SK-N-SH treated with all-trans-retinoic acid at 6 μM for 48 hours (cell line): ENCODE results near the gene IKZF1.

ENCODE experiments used
- ATAC-seq: fragments of 200-7000 bp; cut with Tn5 transposase; 3 replicates; pipeline ENCODE4 v1.9.1; 2020; ENCODE audit warnings: mild to moderate bottlenecking, moderate library complexity
- ARNTL ChIP-seq: fragments of 450-650 bp; formaldehyde crosslinking; IDR thresholded peaks from 2 replicates; pipeline ENCODE4 v1.5.0; 2020; ENCODE audit warnings: low read depth, mild to moderate bottlenecking, moderate library complexity, borderline replicate concordance
- BACH2 ChIP-seq: fragments of 250-450 bp; sonication (Bioruptor Pico); IDR thresholded peaks from 2 replicates; pipeline ENCODE4 v1.9.0; 2021; ENCODE audit warnings: mild to moderate bottlenecking, borderline replicate concordance
- CREB5 ChIP-seq: fragments of 250-450 bp; sonication (Bioruptor Pico); IDR thresholded peaks from 2 replicates; pipeline ENCODE4 v1.5.1; 2020; ENCODE audit warnings: low read depth, mild to moderate bottlenecking, moderate library complexity
- CSDC2 ChIP-seq: fragments of 250-450 bp; sonication (Bioruptor Pico); IDR thresholded peaks from 2 replicates; pipeline ENCODE4 v1.5.0; 2020; ENCODE audit warnings: mild to moderate bottlenecking, moderate library complexity
- CSRNP3 ChIP-seq: fragments of 250-450 bp; sonication (Bioruptor Pico); IDR thresholded peaks from 2 replicates; pipeline ENCODE4 v1.5.1; 2021; ENCODE audit warnings: mild to moderate bottlenecking, moderate library complexity
- GLIS3 ChIP-seq: fragments of 250-450 bp; sonication (Bioruptor Pico); IDR thresholded peaks from 2 replicates; pipeline ENCODE4 v1.5.0; 2020; ENCODE audit warnings: mild to moderate bottlenecking, moderate library complexity
- ISL1 ChIP-seq: fragments of 250-450 bp; sonication (Bioruptor Pico); IDR thresholded peaks from 2 replicates; pipeline ENCODE4 v2.1.2; 2022; ENCODE audit warnings: mild to moderate bottlenecking, moderate library complexity
- OSR1 ChIP-seq: fragments of 250-450 bp; sonication (Bioruptor Pico); IDR thresholded peaks from 2 replicates; pipeline ENCODE4 v1.8.0; 2022; ENCODE audit warnings: moderate library complexity, mild to moderate bottlenecking, inconsistent platforms
- POU6F1 ChIP-seq: fragments of 250-450 bp; sonication (Bioruptor Pico); IDR thresholded peaks from 2 replicates; pipeline ENCODE4 v1.8.0; 2021; ENCODE audit warnings: low read depth, mild to moderate bottlenecking, moderate library complexity, borderline replicate concordance
- PPARA ChIP-seq: fragments of 250-450 bp; sonication (Bioruptor Pico); IDR thresholded peaks from 2 replicates; pipeline ENCODE4 v1.5.0; 2020; ENCODE audit warnings: mild to moderate bottlenecking, borderline replicate concordance
- RARB ChIP-seq: fragments of 250-450 bp; sonication (Bioruptor Pico); IDR thresholded peaks from 2 replicates; pipeline ENCODE4 v1.8.0; 2021; ENCODE audit warnings: mild to moderate bottlenecking, moderate library complexity
- SNAI2 ChIP-seq: fragments of 250-450 bp; sonication (Bioruptor Pico); IDR thresholded peaks from 2 replicates; pipeline ENCODE4 v1.5.0; 2020; ENCODE audit warnings: mild to moderate bottlenecking, moderate library complexity
- TCF4 ChIP-seq: fragments of 250-450 bp; sonication (Bioruptor Pico); IDR thresholded peaks from 2 replicates; pipeline ENCODE4 v1.8.0; 2021; ENCODE audit warnings: mild to moderate bottlenecking, moderate library complexity, borderline replicate concordance
- TOX ChIP-seq: fragments of 250-450 bp; sonication (Bioruptor Pico); IDR thresholded peaks from 2 replicates; pipeline ENCODE4 v1.8.0; 2021; ENCODE audit warnings: mild to moderate bottlenecking, moderate library complexity, borderline replicate concordance
- ZC3H10 ChIP-seq: fragments of 250-450 bp; sonication (Bioruptor Pico); IDR thresholded peaks from 2 replicates; pipeline ENCODE4 v1.5.1; 2021; ENCODE audit warnings: mild to moderate bottlenecking, moderate library complexity
- ZFP3 ChIP-seq: fragments of 250-450 bp; sonication (Bioruptor Pico); IDR thresholded peaks from 2 replicates; pipeline ENCODE4 v1.5.0; 2020; ENCODE audit warnings: mild to moderate bottlenecking, moderate library complexity
- ZNF565 ChIP-seq: fragments of 450-650 bp; formaldehyde crosslinking; conservative IDR thresholded peaks from 2 replicates; pipeline ENCODE4 v1.5.0; 2020; ENCODE audit warnings: low read depth, mild to moderate bottlenecking, moderate library complexity
- TF ChIP-seq, protein P1 (sequence below): fragments of 250-450 bp; sonication (Bioruptor Pico); IDR thresholded peaks from 2 replicates; pipeline ENCODE4 v1.8.0; 2020; ENCODE audit warnings: mild to moderate bottlenecking, moderate library complexity, borderline replicate concordance
- TF ChIP-seq, protein P2 (sequence below): fragments of 250-450 bp; sonication (Bioruptor Pico); IDR thresholded peaks from 2 replicates; pipeline ENCODE4 v1.5.0; 2020; ENCODE audit warnings: mild to moderate bottlenecking, moderate library complexity

The IKZF1 gene

GRCh38 chr7:50331564-50332208 is 27.2 kb downstream of the IKZF1 start:
- no peak for TF ChIP-seq PPARA (CRISPR knock-in tag)
- no peak for TF ChIP-seq ARNTL
- no peak for TF ChIP-seq CSDC2 (CRISPR knock-in tag)
- no peak for TF ChIP-seq GLIS3 (CRISPR knock-in tag)
- no peak for TF ChIP-seq POU6F1 (CRISPR knock-in tag)
- no peak for TF ChIP-seq BACH2 (CRISPR knock-in tag)
- no peak for TF ChIP-seq CSRNP3
- TF ChIP-seq ISL1 (CRISPR knock-in tag) = no peak
- TF ChIP-seq SNAI2 (CRISPR knock-in tag) = no peak
- TF ChIP-seq CREB5 (CRISPR knock-in tag) = no peak
- TF ChIP-seq, protein P1, sequence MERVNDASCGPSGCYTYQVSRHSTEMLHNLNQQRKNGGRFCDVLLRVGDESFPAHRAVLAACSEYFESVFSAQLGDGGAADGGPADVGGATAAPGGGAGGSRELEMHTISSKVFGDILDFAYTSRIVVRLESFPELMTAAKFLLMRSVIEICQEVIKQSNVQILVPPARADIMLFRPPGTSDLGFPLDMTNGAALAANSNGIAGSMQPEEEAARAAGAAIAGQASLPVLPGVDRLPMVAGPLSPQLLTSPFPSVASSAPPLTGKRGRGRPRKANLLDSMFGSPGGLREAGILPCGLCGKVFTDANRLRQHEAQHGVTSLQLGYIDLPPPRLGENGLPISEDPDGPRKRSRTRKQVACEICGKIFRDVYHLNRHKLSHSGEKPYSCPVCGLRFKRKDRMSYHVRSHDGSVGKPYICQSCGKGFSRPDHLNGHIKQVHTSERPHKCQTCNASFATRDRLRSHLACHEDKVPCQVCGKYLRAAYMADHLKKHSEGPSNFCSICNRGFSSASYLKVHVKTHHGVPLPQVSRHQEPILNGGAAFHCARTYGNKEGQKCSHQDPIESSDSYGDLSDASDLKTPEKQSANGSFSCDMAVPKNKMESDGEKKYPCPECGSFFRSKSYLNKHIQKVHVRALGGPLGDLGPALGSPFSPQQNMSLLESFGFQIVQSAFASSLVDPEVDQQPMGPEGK = no peak
- no peak for TF ChIP-seq ZFP3 (CRISPR knock-in tag)
- TF ChIP-seq RARB (CRISPR knock-in tag) = no peak
- no peak for ATAC-seq

GRCh38 chr7:50332241-50333165 is 28.0 kb downstream of the IKZF1 start:
- no peak for TF ChIP-seq TCF4 (CRISPR knock-in tag)
- no peak for TF ChIP-seq POU6F1 (CRISPR knock-in tag)
- TF ChIP-seq ZC3H10 (CRISPR knock-in tag) = no peak
- TF ChIP-seq OSR1 (CRISPR knock-in tag) = no peak
- no peak for ATAC-seq

DNA sequence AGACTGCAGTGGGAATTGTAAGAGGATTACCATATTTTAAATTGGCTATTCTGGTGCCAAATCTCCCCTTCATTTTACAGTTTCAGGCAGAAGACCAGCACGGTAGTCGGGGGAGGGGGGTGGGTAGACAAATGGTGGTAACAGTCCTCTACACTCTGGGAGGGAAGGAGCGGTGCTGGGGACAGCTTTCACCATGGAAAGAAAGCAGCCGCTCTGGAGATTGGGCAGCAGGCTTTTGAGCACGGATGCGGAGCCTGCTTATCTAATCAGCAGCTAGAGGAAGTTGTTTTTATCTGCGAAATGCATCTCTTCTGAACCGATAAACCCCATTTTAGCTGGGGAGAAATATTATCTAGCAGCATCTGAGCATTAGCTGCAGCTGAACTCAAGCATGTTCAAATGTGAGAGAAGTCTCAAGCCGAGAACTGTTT is 28.7 kb downstream of the IKZF1 start:
- no peak for TF ChIP-seq ZFP3 (CRISPR knock-in tag)
- TF ChIP-seq RARB (CRISPR knock-in tag) = no peak
- TF ChIP-seq, protein P2, sequence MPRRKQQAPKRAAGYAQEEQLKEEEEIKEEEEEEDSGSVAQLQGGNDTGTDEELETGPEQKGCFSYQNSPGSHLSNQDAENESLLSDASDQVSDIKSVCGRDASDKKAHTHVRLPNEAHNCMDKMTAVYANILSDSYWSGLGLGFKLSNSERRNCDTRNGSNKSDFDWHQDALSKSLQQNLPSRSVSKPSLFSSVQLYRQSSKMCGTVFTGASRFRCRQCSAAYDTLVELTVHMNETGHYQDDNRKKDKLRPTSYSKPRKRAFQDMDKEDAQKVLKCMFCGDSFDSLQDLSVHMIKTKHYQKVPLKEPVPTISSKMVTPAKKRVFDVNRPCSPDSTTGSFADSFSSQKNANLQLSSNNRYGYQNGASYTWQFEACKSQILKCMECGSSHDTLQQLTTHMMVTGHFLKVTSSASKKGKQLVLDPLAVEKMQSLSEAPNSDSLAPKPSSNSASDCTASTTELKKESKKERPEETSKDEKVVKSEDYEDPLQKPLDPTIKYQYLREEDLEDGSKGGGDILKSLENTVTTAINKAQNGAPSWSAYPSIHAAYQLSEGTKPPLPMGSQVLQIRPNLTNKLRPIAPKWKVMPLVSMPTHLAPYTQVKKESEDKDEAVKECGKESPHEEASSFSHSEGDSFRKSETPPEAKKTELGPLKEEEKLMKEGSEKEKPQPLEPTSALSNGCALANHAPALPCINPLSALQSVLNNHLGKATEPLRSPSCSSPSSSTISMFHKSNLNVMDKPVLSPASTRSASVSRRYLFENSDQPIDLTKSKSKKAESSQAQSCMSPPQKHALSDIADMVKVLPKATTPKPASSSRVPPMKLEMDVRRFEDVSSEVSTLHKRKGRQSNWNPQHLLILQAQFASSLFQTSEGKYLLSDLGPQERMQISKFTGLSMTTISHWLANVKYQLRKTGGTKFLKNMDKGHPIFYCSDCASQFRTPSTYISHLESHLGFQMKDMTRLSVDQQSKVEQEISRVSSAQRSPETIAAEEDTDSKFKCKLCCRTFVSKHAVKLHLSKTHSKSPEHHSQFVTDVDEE (CRISPR knock-in tag) = 0 out of 2 replicates have a peak, but pooled peaks have one; percentile 67
- TF ChIP-seq GLIS3 (CRISPR knock-in tag) = no peak
- TF ChIP-seq TOX (CRISPR knock-in tag) = no peak
- no peak for TF ChIP-seq CSDC2 (CRISPR knock-in tag)
- TF ChIP-seq TCF4 (CRISPR knock-in tag) = peak; percentile 68; the same call in 1 of the 2 replicates
- no peak for TF ChIP-seq ZNF565 (CRISPR knock-in tag)
- no peak; the same call in 2 of the 3 replicates for ATAC-seq
